Mesothelial cell of epicardium (in vitro differentiated cells): ENCODE results near the gene IFT122. TPM values are rescaled to one million over a fixed set of nuclear protein-coding genes. Genes with fewer than 3 reads are reported as not detected.
"Not testable (repeated sequence)": the region's sequence is repeated elsewhere in the genome, so short reads cannot be mapped to it uniquely, and the experiment has no call there.

Experiments used
- DNase-seq, 2 experiments: peaks; one replicate each; pipeline ENCODE4 v3.0.0; 2021; ENCODE audit warnings: low spot score in 2 of 2; ENCODE audit not compliant: unreplicated experiment in 2 of 2
- H3K27ac Mint-ChIP-seq: 2 replicates; pipeline ENCODE4 v1.8.0; 2021; ENCODE audit warnings: mixed read lengths
- H3K27me3 Mint-ChIP-seq: 2 replicates; pipeline ENCODE4 v1.8.0; 2021; ENCODE audit warnings: low read depth, mixed read lengths
- H3K36me3 Mint-ChIP-seq: 2 replicates; pipeline ENCODE4 v1.8.0; 2021; ENCODE audit warnings: mixed read lengths
- H3K4me1 Mint-ChIP-seq: 2 replicates; pipeline ENCODE4 v1.8.0; 2021; ENCODE audit warnings: mixed read lengths
- H3K4me3 Mint-ChIP-seq: 2 replicates; pipeline ENCODE4 v1.8.0; 2021; ENCODE audit warnings: mild to moderate bottlenecking, moderate library complexity, mixed read lengths
- H3K9me3 Mint-ChIP-seq: 2 replicates; pipeline ENCODE4 v1.8.0; 2021; ENCODE audit warnings: mixed read lengths
- total RNA-seq: library from RNA; stranded (reverse); gene quantifications from 3 replicates; pipeline ENCODE4 v1.2.1, GENCODE V29; 2021
- TF ChIP-seq, protein P1 (sequence below): fragments of 200-600 bp; sonication (generic); IDR thresholded peaks from one replicate; pipeline ENCODE4 v1.5.0; 2021; ENCODE audit warnings: antibody characterized with exemption; ENCODE audit not compliant: unreplicated experiment

The IFT122 gene
- total RNA-seq: 41.9 to 48.0 TPM (median 45.8 TPM) in 3 replicates

GRCh38 chr3:129439817-129440617 is at the start of gene IFT122, which contains the start of gene MBD4:
Gene IFT122 (plus strand): TSS chr3:129440224. CDS start chr3:129440331, 107 bp downstream.
Gene MBD4 (minus strand): TSS chr3:129439948. CDS start chr3:129439833, 115 bp downstream.
- Mint-ChIP-seq H3K4me3 (peak within 1 kb of the TSS; percentile 92), H3K27ac (peak within 1 kb of the TSS; percentile 95), H3K4me1 (peaks cover 54% of the 10 kb centered on the region), H3K27me3 (no peaks in the 10 kb centered on the region), H3K9me3 (no peaks in the 10 kb centered on the region), H3K36me3 (peaks cover 9% of the 10 kb centered on the region)
- TF ChIP-seq, protein P1, sequence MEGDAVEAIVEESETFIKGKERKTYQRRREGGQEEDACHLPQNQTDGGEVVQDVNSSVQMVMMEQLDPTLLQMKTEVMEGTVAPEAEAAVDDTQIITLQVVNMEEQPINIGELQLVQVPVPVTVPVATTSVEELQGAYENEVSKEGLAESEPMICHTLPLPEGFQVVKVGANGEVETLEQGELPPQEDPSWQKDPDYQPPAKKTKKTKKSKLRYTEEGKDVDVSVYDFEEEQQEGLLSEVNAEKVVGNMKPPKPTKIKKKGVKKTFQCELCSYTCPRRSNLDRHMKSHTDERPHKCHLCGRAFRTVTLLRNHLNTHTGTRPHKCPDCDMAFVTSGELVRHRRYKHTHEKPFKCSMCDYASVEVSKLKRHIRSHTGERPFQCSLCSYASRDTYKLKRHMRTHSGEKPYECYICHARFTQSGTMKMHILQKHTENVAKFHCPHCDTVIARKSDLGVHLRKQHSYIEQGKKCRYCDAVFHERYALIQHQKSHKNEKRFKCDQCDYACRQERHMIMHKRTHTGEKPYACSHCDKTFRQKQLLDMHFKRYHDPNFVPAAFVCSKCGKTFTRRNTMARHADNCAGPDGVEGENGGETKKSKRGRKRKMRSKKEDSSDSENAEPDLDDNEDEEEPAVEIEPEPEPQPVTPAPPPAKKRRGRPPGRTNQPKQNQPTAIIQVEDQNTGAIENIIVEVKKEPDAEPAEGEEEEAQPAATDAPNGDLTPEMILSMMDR: no peak
- peak; percentile 93 to 97 for DNase-seq

DNA sequence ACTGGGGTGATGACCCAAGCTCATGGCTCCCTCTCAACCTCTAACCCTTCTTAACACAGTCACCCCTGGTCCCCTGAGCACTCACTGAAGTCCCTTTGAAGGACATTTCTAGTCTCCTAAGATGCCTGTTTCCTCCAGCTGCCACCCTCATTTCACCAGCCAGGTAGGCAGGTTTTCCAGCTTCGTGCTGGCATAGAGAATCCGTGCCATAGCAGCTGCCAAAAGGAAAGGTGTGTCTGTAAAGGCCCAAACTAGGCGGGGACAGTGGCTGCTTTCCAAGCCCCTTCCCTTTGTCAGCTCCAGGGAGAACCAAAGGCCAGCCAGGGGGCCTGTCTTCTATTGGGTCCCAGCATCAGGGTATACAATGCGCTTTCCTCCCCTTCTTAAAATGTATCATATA is 48.4 kb upstream of the IFT122 start:
- H3K27me3 Mint-ChIP-seq, DNase-seq, H3K27ac Mint-ChIP-seq, H3K4me1 Mint-ChIP-seq, H3K4me3 Mint-ChIP-seq, H3K9me3 Mint-ChIP-seq: not testable (repeated sequence)
- peaks cover 21% of the 10 kb centered on the region for H3K36me3 Mint-ChIP-seq

GRCh38 chr3:129392106-129392887 is 47.7 kb upstream of the IFT122 start:
- peaks cover 15% of the 10 kb centered on the region for H3K36me3 Mint-ChIP-seq
- not testable (repeated sequence) for H3K4me1 Mint-ChIP-seq, H3K27me3 Mint-ChIP-seq, H3K27ac Mint-ChIP-seq, H3K9me3 Mint-ChIP-seq, DNase-seq, H3K4me3 Mint-ChIP-seq

DNA sequence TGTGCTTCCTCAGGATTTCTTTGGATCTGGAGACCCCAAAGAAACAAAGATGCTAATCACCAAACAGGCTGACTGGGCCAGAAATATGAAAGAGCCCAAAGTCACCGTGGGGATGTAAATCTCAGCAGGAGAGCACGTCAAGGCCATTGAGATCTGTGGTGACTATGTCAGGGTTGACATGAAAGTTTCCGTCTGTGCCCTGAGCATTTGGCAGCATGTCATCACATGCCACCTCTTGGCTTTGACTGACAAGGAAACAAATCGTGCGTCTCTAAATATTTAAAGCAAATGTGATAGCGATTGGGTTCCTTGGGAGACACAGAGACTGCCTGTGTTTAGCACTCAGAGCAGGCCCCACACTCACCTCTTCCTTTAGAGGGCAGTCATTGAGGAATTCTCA is 46.8 kb upstream of the IFT122 start:
- TF ChIP-seq, protein P1: no peak
- DNase-seq: no peak
- no peak overlapping the region for H3K27ac Mint-ChIP-seq
- peaks cover 8% of the 10 kb centered on the region for H3K36me3 Mint-ChIP-seq
- no peaks in the 10 kb centered on the region for H3K9me3 Mint-ChIP-seq
- no peaks in the 10 kb centered on the region for H3K27me3 Mint-ChIP-seq
- peaks cover 10% of the 10 kb centered on the region for H3K4me1 Mint-ChIP-seq
- H3K4me3 Mint-ChIP-seq: no peak overlapping the region

GRCh38 chr3:129393760-129394564 is 46.1 kb upstream of the IFT122 start:
- H3K27ac Mint-ChIP-seq, H3K4me3 Mint-ChIP-seq, H3K9me3 Mint-ChIP-seq, H3K27me3 Mint-ChIP-seq, DNase-seq, H3K36me3 Mint-ChIP-seq: not testable (repeated sequence)
- peaks cover 15% of the 10 kb centered on the region for H3K4me1 Mint-ChIP-seq

GRCh38 chr3:129398803-129399144 is 41.2 kb upstream of the IFT122 start:
- peak overlapping the region; percentile 96 for H3K27ac Mint-ChIP-seq
- H3K4me3 Mint-ChIP-seq: peak overlapping the region; percentile 99
- TF ChIP-seq, protein P1: no peak
- no peaks in the 10 kb centered on the region for H3K36me3 Mint-ChIP-seq
- no peak for DNase-seq
- no peaks in the 10 kb centered on the region for H3K9me3 Mint-ChIP-seq
- H3K4me1 Mint-ChIP-seq: peaks cover 12% of the 10 kb centered on the region
- H3K27me3 Mint-ChIP-seq: no peaks in the 10 kb centered on the region
